Neural progenitor cell (in vitro differentiated cells): ENCODE results near the gene RCSD1. TPM values are rescaled to one million over a fixed set of nuclear protein-coding genes. Genes with fewer than 3 reads are reported as not detected.
A peak's percentile ranks its signal among the peaks of the same experiment; 100 is the strongest.
"Not testable (repeated sequence)": the region's sequence is repeated elsewhere in the genome, so short reads cannot be mapped to it uniquely, and the experiment has no call there.

ENCODE experiments used
- DNase-seq: peaks from one replicate; pipeline ENCODE4 v3.0.0-alpha.2; 2016; ENCODE audit warnings: low spot score
- H2AFZ ChIP-seq: fragments of 200-600 bp; sonication (generic); replicated peaks from 2 replicates; pipeline ENCODE4 v1.6.1; 2016; ENCODE audit warnings: antibody characterized with exemption
- H3F3A ChIP-seq: fragments of 200-600 bp; sonication (generic); 2 replicates; pipeline ENCODE4 v1.6.1; 2016; ENCODE audit warnings: antibody characterized with exemption, low read depth
- H3K27ac ChIP-seq: fragments of 200-600 bp; sonication (generic); 2 replicates; pipeline ENCODE4 v1.5.1; 2016; ENCODE audit warnings: mild to moderate bottlenecking
- H3K27me3 ChIP-seq: fragments of 200-600 bp; sonication (generic); 2 replicates; pipeline ENCODE4 v1.6.1; 2016; ENCODE audit warnings: mild to moderate bottlenecking, moderate library complexity
- H3K36me3 ChIP-seq: fragments of 200-600 bp; sonication (generic); 2 replicates; pipeline ENCODE4 v1.5.1; 2016
- H3K4me1 ChIP-seq: fragments of 200-600 bp; sonication (generic); 2 replicates; pipeline ENCODE4 v1.6.1; 2016; ENCODE audit warnings: mixed run types
- H3K4me2 ChIP-seq: fragments of 200-600 bp; sonication (generic); 2 replicates; pipeline ENCODE4 v1.6.1; 2016
- H3K4me3 ChIP-seq: fragments of 200-600 bp; sonication (generic); 2 replicates; pipeline ENCODE4 v1.5.1; 2016
- H3K79me2 ChIP-seq: fragments of 200-600 bp; sonication (generic); 2 replicates; pipeline ENCODE4 v1.6.1; 2016; ENCODE audit warnings: low read depth
- H3K9ac ChIP-seq: fragments of 200-600 bp; sonication (generic); 2 replicates; pipeline ENCODE4 v1.6.1; 2016
- H3K9me3 ChIP-seq: fragments of 200-600 bp; sonication (generic); 2 replicates; pipeline ENCODE4 v1.5.1; 2016; ENCODE audit warnings: low read depth
- H4K20me1 ChIP-seq: fragments of 200-600 bp; sonication (generic); 2 replicates; pipeline ENCODE4 v1.6.1; 2016; ENCODE audit warnings: low read depth
- H3K27ac Mint-ChIP-seq: 3 replicates; pipeline ENCODE4 v1.8.0; 2021; ENCODE audit warnings: mixed read lengths
- H3K27me3 Mint-ChIP-seq: 2 replicates; pipeline ENCODE4 v1.8.0; 2022; ENCODE audit warnings: low read depth, mild to moderate bottlenecking, inconsistent platforms, moderate library complexity, mixed read lengths; ENCODE audit not compliant: insufficient read depth
- H3K36me3 Mint-ChIP-seq: 3 replicates; pipeline ENCODE4 v1.8.0; 2021; ENCODE audit warnings: mixed read lengths
- H3K4me1 Mint-ChIP-seq: 3 replicates; pipeline ENCODE4 v1.8.0; 2021; ENCODE audit warnings: mixed read lengths
- H3K4me3 Mint-ChIP-seq: 3 replicates; pipeline ENCODE4 v1.8.0; 2021; ENCODE audit warnings: mild to moderate bottlenecking, moderate library complexity, mixed read lengths
- H3K9me3 Mint-ChIP-seq: 3 replicates; pipeline ENCODE4 v1.8.0; 2020; ENCODE audit warnings: mixed read lengths
- EZH2 ChIP-seq: fragments of 200-600 bp; sonication (generic); IDR thresholded peaks from 2 replicates; pipeline ENCODE4 v1.6.1; 2017; ENCODE audit warnings: antibody characterized with exemption, mild to moderate bottlenecking, moderate library complexity
- EZH2phosphoT487 ChIP-seq: fragments of 200-600 bp; sonication (generic); IDR thresholded peaks from 2 replicates; pipeline ENCODE4 v1.6.1; 2017; ENCODE audit warnings: antibody characterized with exemption
- total RNA-seq: library from RNA; depleted of rRNA; stranded (reverse); fragments of >200 nt; gene quantifications from 2 replicates; pipeline ENCODE4 v1.2.3, GENCODE V29; 2015; ENCODE audit warnings: low replicate concordance
- TF ChIP-seq, protein P1 (sequence below): fragments of 200-600 bp; sonication (generic); IDR thresholded peaks from 2 replicates; pipeline ENCODE4 v1.5.1; 2017; ENCODE audit warnings: antibody characterized with exemption, mild to moderate bottlenecking

The RCSD1 gene
- total RNA-seq, 1 donor from 2014 or later, result 0.06 TPM

DNA sequence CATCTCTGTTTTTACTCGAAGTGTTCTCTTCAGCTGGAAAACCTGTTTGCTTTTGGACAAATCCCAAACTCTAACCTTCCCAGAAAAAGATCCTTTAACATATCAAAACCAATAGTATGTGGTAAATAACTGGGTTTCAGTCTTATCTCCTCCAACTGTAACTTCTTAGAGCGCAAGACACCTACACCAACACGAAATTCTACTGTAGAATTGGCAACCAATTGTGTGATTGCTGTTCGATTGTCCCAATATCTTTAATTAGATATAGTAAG, 85.9 kb downstream of the RCSD1 start:
- Histone ChIP-seq H3K4me2 (peak overlapping the region; percentile 95), H3K36me3 (no peaks in the 10 kb centered on the region), H3K79me2 (no peaks in the 10 kb centered on the region), H3K4me3 (peak overlapping the region; percentile 99), H4K20me1 (no peaks in the 10 kb centered on the region), H2AFZ (peak overlapping the region; percentile 95), H3K9me3 (no peaks in the 10 kb centered on the region), H3K27ac (no peak overlapping the region), H3K4me1 (peaks cover under 1% of the 10 kb centered on the region), H3K27me3 (peaks cover 17% of the 10 kb centered on the region), H3F3A (peaks cover 36% of the 10 kb centered on the region), H3K9ac (peak overlapping the region; percentile 10)
- Mint-ChIP-seq H3K27me3 (peaks cover 35% of the 10 kb centered on the region), H3K36me3 (peaks cover 6% of the 10 kb centered on the region), H3K9me3 (peaks cover 8% of the 10 kb centered on the region), H3K4me3 (peak overlapping the region; percentile 95), H3K27ac (no peak overlapping the region), H3K4me1 (peaks cover 25% of the 10 kb centered on the region)
- TF ChIP-seq EZH2 (no peak), EZH2phosphoT487 (no peak)
- TF ChIP-seq, protein P1, sequence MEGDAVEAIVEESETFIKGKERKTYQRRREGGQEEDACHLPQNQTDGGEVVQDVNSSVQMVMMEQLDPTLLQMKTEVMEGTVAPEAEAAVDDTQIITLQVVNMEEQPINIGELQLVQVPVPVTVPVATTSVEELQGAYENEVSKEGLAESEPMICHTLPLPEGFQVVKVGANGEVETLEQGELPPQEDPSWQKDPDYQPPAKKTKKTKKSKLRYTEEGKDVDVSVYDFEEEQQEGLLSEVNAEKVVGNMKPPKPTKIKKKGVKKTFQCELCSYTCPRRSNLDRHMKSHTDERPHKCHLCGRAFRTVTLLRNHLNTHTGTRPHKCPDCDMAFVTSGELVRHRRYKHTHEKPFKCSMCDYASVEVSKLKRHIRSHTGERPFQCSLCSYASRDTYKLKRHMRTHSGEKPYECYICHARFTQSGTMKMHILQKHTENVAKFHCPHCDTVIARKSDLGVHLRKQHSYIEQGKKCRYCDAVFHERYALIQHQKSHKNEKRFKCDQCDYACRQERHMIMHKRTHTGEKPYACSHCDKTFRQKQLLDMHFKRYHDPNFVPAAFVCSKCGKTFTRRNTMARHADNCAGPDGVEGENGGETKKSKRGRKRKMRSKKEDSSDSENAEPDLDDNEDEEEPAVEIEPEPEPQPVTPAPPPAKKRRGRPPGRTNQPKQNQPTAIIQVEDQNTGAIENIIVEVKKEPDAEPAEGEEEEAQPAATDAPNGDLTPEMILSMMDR, result no peak
- DNase-seq, result no peak

- Histone ChIP-seq H3K9ac (no peak overlapping the region), H3K4me1 (no peaks in the 10 kb centered on the region), H3K4me2 (no peak overlapping the region), H4K20me1 (peaks cover under 1% of the 10 kb centered on the region), H3K4me3 (no peak overlapping the region), H3K27me3 (peaks cover 17% of the 10 kb centered on the region), H3F3A (peaks cover 42% of the 10 kb centered on the region), H2AFZ (no peak overlapping the region), H3K36me3 (no peaks in the 10 kb centered on the region), H3K79me2 (peaks cover 5% of the 10 kb centered on the region), H3K9me3 (no peaks in the 10 kb centered on the region), H3K27ac (no peak overlapping the region)
- Mint-ChIP-seq H3K36me3 (peaks cover 6% of the 10 kb centered on the region), H3K27me3 (peaks cover 33% of the 10 kb centered on the region), H3K9me3 (peaks cover 8% of the 10 kb centered on the region), H3K4me3 (peak overlapping the region; percentile 72), H3K4me1 (peaks cover 31% of the 10 kb centered on the region), H3K27ac (no peak overlapping the region)
- TF ChIP-seq EZH2phosphoT487 (no peak), EZH2 (no peak)
- TF ChIP-seq, protein P1, result no peak
- DNase-seq, result no peak
These were observed 87.3 kb downstream of the RCSD1 start for GRCh38 chr1:167717351-167717750.

GRCh38 chr1:167718914-167719691, 89.1 kb downstream of the RCSD1 start:
- H3K4me1 Mint-ChIP-seq, result peaks cover 34% of the 10 kb centered on the region
- peaks cover 6% of the 10 kb centered on the region for H3K36me3 Mint-ChIP-seq
- Histone ChIP-seq H3K4me3 (no peak overlapping the region), H3K4me2 (no peak overlapping the region), H3K36me3 (no peaks in the 10 kb centered on the region), H4K20me1 (peaks cover 18% of the 10 kb centered on the region), H3K9ac (no peak overlapping the region), H3K9me3 (no peaks in the 10 kb centered on the region), H2AFZ (no peak overlapping the region), H3K27me3 (no peaks in the 10 kb centered on the region), H3F3A (peaks cover 28% of the 10 kb centered on the region), H3K27ac (no peak overlapping the region), H3K79me2 (peaks cover 23% of the 10 kb centered on the region), H3K4me1 (peaks cover 11% of the 10 kb centered on the region)
- H3K27ac Mint-ChIP-seq, result no peak overlapping the region
- peaks cover 20% of the 10 kb centered on the region for H3K27me3 Mint-ChIP-seq
- TF ChIP-seq EZH2, result no peak
- TF ChIP-seq, protein P1, result no peak
- TF ChIP-seq EZH2phosphoT487, result no peak
- H3K9me3 Mint-ChIP-seq, result peaks cover 8% of the 10 kb centered on the region
- DNase-seq, result peak; percentile 19
- H3K4me3 Mint-ChIP-seq, result peak overlapping the region; percentile 2

DNA sequence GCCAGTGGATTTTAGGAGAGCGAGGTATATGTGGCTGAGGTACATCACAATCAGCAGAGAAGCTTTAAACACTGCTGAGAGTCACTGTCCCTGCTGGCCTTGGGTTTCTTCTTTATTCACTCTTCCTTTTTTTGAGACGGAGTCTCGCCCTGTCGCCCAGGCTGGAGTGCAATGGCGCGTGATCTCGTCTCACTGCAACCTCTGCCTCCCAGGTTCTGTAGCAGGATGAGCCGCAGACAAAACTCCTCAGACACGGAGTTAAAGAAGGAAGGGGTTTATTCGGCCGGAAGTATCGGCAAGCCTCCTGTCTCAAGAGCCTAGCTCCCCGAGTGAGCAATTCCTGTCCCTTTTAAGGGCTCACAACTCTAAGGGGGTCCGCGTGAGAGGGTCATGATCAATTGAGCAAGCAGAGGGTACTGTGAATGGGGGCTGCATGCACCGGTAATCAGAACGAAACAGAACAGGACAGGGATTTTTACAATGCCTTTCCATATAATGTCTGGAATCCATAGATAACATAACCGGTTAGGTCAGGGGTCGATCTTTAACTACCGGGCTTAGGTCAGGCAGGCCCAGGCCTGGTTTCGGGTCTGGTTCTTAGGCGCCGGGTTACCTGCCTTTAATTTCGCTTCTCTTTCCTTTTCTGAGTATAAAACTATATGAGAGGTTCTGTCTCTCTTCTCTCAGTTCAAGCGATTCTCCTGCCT, 89.8 kb downstream of the RCSD1 start:
- not testable (repeated sequence) for H3K27me3 ChIP-seq, H3K27ac ChIP-seq, H3K9me3 Mint-ChIP-seq, H3K4me2 ChIP-seq, H2AFZ ChIP-seq, DNase-seq, H3K4me3 ChIP-seq, H3K27ac Mint-ChIP-seq, H3K36me3 ChIP-seq, H3K9ac ChIP-seq, H3K9me3 ChIP-seq, H3K36me3 Mint-ChIP-seq
- Mint-ChIP-seq H3K4me3 (peak overlapping the region; percentile 97), H3K27me3 (peaks cover 16% of the 10 kb centered on the region), H3K4me1 (peaks cover 35% of the 10 kb centered on the region)
- peaks cover 25% of the 10 kb centered on the region for H3F3A ChIP-seq
- peaks cover 30% of the 10 kb centered on the region for H3K79me2 ChIP-seq
- H4K20me1 ChIP-seq, result peaks cover 25% of the 10 kb centered on the region
- H3K4me1 ChIP-seq, result peaks cover 13% of the 10 kb centered on the region
